Gastrocnemius medialis (tissue), 4 donors: ENCODE measurements around the gene C12orf43.

Source experiments
- CTCF ChIP-seq, 5 experiments: fragments of 450-650 bp in 3 of 5; fragments of 200-600 bp in 2 of 5; sonication (generic) in 2 of 5; IDR thresholded peaks in 4 of 5; conservative IDR thresholded peaks in 1 of 5; 1 replicate in 4 of 5; 2 replicates in 1 of 5; pipeline ENCODE4 v1.5.1; 2016 to 2019; ENCODE audit warnings: antibody characterized with exemption in 5 of 5, mild to moderate bottlenecking in 3 of 5, moderate library complexity in 3 of 5
- POLR2A ChIP-seq, 2 donors: fragments of 450-650 bp; IDR thresholded peaks; one replicate each; pipeline ENCODE4 v1.6.1; 2017; ENCODE audit warnings: antibody characterized with exemption in 2 of 2, mild to moderate bottlenecking in 2 of 2, moderate library complexity in 2 of 2

GRCh38 chr12:120992989-120993388, 23.3 kb downstream of the C12orf43 start:
- no peak for TF ChIP-seq CTCF (IDR thresholded peaks at IDR 0.05 in 4 of 5, conservative IDR thresholded peaks at IDR 0.05 in 1 of 5)
- no peak for TF ChIP-seq POLR2A (IDR thresholded peaks at IDR 0.05)
